HG03103 (cell line): ENCODE data around the gene NPIPB6.

Source experiments
- ATAC-seq: cut with Tn5 transposase; IDR thresholded peaks from one replicate; pipeline ENCODE4 v1.9.1; 2021; ENCODE audit warnings: low read depth; ENCODE audit not compliant: unreplicated experiment

The NPIPB6 gene

DNA sequence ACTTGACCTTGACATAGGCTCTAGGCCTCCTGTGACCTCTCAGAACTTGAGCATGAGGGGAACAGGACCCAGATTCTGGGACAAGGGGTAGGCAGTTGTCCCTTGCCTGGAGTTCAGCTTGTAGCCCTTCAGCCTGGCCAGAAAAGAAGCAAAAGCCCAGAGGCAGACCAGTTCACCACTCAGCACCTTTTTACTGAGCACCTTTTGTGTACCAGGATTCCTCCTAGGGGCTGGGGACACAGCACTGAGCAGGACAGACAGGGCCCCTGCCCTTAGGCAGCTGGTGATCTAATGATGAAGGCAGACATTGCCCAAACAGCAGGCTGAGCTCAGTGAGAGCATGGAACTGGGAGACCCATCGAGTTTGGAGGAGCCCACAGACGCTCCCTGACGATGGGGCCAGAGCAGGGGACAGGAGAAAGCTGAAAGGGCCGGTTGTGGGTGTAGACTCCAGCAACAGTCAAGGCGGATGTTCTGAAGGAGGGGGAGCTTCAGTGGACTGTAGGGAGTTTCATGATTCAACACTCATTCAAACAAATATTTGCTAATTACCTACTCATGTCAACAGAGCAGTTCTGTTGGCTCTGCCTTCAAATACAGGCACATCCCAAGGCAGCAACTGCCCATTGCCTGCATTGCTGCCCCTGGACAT lies 38.9 kb downstream of the NPIPB6 start:
- no peak for ATAC-seq

GRCh38 chr16:28321700-28322411 lies 41.5 kb downstream of the NPIPB6 start:
- no peak for ATAC-seq

DNA sequence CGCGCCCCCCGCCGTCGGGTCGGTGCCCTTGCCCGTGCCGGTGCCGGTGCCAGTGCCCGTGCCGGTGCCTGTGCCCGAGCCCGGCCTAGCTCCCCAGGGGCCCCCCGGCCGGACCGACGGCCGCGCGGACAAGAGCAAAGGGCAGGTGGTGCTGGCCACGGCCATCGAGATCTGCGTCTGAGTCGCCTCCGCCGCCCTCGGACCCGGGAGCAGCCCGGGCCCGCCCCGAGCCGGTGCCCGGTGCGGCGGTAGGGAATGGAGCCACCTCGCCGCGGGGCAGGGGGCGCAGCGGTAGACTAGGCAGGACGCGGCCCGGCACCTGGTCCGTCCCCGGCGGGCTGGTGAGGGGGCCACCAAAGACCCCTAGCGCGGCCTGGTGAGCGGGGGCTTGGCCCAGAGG lies 42.6 kb downstream of the NPIPB6 start:
- no peak for ATAC-seq

DNA sequence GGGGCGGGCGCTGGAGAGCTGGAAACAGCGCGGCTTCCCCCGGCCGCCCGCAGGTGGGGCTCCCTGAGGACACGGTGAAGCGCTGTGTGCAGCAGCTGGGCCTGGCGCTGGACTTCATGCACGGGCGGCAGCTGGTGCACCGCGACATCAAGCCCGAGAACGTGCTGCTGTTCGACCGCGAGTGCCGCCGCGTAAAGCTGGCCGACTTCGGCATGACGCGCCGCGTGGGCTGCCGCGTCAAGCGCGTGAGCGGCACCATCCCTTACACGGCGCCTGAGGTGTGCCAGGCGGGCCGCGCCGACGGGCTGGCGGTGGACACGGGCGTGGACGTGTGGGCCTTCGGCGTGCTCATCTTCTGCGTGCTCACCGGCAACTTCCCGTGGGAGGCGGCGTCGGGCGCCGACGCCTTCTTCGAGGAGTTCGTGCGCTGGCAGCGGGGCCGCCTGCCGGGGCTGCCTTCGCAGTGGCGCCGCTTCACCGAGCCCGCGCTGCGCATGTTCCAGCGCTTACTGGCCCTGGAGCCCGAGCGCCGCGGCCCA lies 43.2 kb downstream of the NPIPB6 start:
- no peak for ATAC-seq

DNA sequence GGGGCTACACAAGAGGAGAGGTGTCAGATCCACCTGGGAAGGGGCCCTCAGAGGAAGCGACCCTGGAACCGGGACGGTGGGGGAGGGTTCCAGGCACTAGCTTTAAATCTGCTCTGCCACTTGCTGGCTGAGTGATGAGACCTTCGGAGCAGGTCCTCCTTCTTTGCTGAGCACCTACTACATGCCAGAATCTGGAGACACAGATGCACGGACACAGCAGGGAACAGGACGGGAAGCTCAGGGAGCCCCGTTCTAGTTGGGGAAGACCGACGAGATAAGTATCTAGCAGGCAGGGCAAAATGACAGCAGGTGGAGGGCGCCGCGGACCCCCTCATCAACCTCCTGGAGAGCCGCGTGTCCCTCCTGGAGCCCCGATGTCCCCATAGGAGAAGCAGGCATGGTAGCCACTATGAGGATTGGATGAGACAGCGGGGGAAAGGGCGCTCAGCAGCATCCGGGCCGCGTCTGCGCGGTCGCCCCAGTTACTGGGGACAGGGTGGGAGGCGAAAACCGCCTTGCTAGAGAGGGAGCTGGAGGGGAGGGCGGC lies 43.8 kb downstream of the NPIPB6 start:
- ATAC-seq: no peak

- no peak for ATAC-seq
These were observed 45.1 kb downstream of the NPIPB6 start for GRCh38 chr16:28318042-28318744.

DNA sequence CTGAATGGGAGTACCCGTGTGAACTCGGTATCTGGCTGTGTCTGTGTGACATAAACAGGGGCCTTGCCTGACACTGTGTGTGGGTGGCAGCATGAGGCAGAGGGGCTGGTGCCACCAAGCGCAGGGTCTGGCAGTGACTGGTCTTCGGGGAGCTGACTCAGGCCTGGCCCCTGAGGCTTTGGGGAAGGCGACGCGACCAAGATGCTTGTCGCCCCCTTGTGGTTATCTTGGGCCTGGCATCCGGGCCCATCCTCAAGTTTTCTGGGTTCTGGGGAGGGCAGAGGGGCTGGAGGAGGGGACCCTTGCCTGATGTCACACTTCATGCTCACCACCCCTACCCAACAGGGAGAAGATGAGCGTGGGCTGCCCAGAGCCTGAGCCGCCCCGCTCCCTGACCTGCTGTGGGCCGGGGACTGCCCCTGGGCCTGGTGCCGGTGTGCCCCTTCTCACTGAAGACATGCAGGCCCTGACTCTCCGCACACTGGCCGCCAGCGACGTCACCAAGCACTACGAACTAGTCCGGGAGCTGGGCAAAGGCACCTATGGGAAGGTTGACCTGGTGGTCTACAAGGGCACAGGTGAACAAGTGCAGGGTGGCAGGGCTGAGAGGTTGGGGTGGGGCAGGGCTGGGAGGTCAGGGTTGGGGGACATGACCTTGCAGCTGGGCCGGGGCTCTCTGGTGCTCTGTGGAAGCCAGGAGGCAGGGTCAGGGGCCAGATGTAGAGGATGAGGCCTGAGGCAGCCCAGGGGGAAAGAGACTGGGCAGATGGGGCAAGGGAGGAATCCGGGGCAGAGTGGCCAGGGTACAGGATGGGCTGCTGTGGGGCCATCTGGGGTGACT lies 46.0 kb downstream of the NPIPB6 start:
- ATAC-seq: no peak

DNA sequence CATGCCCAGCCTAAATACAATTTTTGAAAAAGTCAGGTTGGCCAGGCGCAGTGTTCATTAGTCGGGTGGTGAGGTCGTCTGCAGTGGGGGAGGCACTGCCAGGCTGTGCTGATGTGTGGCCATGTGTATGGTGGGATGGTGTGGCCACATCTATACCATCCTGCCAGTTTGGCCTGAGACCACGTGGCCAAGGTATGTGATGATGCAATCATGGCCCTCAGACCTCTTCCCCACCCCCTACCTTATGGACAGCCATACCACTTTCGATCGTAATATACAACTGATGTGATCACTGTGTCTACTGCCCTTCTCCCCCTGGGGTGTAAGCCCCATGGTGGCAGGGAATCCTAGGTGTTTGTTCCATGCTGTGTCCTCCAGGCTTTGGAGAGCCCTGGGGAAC lies 47.3 kb downstream of the NPIPB6 start:
- no peak for ATAC-seq

- ATAC-seq: no peak
These were observed 49.7 kb downstream of the NPIPB6 start for GRCh38 chr16:28313587-28313986.

DNA sequence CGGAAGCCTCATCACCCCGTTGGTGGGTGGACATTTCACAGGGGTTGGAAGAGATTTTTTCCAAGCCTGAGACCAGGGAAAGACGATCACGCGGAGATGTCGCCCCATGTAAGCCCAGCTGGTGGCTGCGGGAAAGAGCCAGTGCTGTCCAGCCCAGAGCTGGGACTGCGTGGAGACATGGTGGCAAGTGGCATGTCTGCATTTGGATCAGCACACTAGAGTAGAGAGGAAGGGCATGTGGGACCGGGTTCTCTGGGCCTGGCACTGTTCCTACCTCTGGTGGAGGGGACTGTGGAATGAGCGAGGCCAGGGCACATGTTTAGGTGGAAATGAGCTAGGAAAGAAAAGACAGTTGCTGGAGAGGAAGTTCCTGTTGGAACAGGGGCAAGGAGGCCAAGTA lies 51.0 kb downstream of the NPIPB6 start:
- ATAC-seq: no peak

- no peak for ATAC-seq
These were observed 51.4 kb downstream of the NPIPB6 start for GRCh38 chr16:28311913-28312312.

DNA sequence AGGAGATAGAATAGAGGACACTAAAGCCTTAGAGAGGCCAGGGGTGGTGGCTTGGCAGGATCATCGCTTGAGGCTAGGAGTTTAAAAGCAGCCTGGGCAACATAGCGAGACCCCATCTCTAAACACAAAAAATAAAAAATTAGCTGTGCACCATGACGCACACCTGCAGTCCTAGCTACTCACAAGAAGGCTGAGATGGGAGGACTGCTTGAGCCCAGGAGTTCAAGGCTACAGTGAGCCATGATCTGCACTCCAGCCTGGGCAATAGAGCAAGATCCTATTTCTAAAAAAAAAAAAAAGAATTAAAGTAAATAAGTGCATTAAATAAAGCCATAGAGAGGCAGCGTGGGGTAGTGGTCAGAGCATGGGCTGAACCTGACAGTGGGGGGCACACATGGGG lies 51.9 kb downstream of the NPIPB6 start:
- ATAC-seq: no peak

GRCh38 chr16:28310796-28311195 lies 52.5 kb downstream of the NPIPB6 start:
- no peak for ATAC-seq

DNA sequence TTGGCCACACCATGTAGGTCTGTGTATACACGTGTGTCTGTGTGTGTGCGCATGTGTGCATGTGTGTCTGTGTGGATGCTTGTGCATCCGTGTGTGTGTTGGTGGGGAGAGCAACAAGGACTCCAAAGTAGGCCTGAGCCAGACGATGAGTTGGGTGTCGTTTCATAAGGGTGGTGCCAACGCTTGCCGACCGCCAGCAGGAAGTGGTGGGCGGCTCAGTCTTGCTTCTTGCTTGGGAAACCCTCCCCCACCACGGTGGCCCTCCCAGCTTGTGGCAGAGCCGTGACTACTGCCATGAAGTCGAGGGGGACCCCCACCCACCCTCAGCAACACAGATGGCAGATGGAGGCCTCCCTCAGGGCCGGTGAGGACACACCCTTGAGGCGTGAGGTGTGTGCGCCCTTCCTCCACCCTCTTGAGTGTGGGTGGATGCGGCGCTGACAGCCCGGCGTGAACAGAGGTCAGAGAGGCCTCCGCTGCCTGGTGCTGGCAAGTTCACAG lies 53.4 kb downstream of the NPIPB6 start:
- no peak for ATAC-seq

- no peak for ATAC-seq
These were observed 54.3 kb downstream of the NPIPB6 start for GRCh38 chr16:28308794-28309584.

DNA sequence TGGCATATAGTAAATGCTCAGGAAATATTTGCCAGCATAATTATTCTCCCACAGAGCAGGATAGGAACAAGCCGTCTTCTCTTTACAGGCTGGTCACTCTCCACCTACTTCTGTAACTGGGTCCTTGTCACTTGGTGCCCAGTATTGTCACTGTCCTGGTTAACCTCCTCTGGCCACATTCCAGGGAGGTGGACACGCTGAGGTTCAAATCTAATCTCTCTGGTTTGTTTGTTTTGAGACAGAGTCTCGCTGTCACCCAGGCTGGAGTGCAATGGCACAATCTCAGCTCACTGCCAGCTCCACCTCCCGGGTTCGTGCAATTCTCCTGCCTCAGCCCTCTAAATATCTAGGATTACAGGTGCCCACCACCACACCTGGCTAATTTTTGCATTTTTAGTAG lies 55.4 kb downstream of the NPIPB6 start:
- no peak for ATAC-seq

GRCh38 chr16:28304214-28304613 lies 59.1 kb downstream of the NPIPB6 start:
- ATAC-seq: no peak

DNA sequence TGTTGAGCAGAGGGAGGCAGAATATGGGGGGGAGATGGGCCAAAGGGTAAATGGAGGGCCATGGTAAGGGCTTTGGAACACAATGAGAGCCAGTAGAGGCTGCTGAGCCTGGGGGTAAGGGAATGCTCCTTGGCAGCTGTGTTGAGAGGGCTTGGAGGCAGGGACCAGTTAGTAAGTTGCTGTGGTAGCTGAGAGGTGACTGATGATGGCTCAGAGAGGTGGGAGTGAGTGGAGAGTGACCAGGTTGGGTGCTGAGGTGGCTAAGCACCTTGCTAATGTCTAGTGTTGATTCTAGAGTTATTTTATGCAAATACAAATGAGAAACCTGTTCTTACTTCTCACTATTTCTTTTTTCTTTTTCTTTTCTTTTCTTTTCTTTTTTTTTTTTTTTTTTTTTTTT lies 60.2 kb downstream of the NPIPB6 start:
- no peak for ATAC-seq

- ATAC-seq: no peak
These were observed 61.7 kb downstream of the NPIPB6 start for GRCh38 chr16:28301620-28302019.
